ENCODE results near the gene KBTBD2.
"Not testable (repeated sequence)": the region's sequence is repeated elsewhere in the genome, so short reads cannot be mapped to it uniquely, and the experiment has no call there.

GRCh38 chr7:32839846-32840245, 51.7 kb downstream of the KBTBD2 start:
- not testable (repeated sequence) for TF ChIP-seq CTCF (conservative IDR thresholded peaks at IDR 0.05; ENCODE audit: low read length); EZH2phosphoT487 (IDR thresholded peaks at IDR 0.05; ENCODE audit: borderline replicate concordance, low read depth, low read length)
